Cardiac fibroblast (primary cell): ENCODE results near the gene FOXN1.

ENCODE experiments used
- DNase-seq, 2 donors: peaks; one replicate each; pipeline versions ENCODE4 v3.0.0 to v3.0.0-alpha.2; 2010; ENCODE audit warnings: low read depth in 2 of 2
- H3K4me3 ChIP-seq, 2 donors: replicated peaks in 1 of 2; 1 replicate in 1 of 2; 2 replicates in 1 of 2; pipeline ENCODE4 v1.5.1; 2011; ENCODE audit warnings: low read depth in 2 of 2, low read length in 2 of 2, mild to moderate bottlenecking in 2 of 2, moderate library complexity in 1 of 2
- TF ChIP-seq, protein P1 (sequence below): IDR thresholded peaks from one replicate; pipeline ENCODE4 v1.5.1; 2011; ENCODE audit warnings: low read depth, mild to moderate bottlenecking, low read length, inconsistent platforms

The FOXN1 gene

GRCh38 chr17:28495635-28496034 is 10.5 kb upstream of the FOXN1 start:
- H3K4me3 ChIP-seq: no peak overlapping the region
- no peak for DNase-seq
- TF ChIP-seq, protein P1, sequence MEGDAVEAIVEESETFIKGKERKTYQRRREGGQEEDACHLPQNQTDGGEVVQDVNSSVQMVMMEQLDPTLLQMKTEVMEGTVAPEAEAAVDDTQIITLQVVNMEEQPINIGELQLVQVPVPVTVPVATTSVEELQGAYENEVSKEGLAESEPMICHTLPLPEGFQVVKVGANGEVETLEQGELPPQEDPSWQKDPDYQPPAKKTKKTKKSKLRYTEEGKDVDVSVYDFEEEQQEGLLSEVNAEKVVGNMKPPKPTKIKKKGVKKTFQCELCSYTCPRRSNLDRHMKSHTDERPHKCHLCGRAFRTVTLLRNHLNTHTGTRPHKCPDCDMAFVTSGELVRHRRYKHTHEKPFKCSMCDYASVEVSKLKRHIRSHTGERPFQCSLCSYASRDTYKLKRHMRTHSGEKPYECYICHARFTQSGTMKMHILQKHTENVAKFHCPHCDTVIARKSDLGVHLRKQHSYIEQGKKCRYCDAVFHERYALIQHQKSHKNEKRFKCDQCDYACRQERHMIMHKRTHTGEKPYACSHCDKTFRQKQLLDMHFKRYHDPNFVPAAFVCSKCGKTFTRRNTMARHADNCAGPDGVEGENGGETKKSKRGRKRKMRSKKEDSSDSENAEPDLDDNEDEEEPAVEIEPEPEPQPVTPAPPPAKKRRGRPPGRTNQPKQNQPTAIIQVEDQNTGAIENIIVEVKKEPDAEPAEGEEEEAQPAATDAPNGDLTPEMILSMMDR: no peak

- DNase-seq: no peak
- TF ChIP-seq, protein P1: no peak
- no peak overlapping the region for H3K4me3 ChIP-seq
These were observed 8.2 kb upstream of the FOXN1 start for GRCh38 chr17:28497931-28498330.

DNA sequence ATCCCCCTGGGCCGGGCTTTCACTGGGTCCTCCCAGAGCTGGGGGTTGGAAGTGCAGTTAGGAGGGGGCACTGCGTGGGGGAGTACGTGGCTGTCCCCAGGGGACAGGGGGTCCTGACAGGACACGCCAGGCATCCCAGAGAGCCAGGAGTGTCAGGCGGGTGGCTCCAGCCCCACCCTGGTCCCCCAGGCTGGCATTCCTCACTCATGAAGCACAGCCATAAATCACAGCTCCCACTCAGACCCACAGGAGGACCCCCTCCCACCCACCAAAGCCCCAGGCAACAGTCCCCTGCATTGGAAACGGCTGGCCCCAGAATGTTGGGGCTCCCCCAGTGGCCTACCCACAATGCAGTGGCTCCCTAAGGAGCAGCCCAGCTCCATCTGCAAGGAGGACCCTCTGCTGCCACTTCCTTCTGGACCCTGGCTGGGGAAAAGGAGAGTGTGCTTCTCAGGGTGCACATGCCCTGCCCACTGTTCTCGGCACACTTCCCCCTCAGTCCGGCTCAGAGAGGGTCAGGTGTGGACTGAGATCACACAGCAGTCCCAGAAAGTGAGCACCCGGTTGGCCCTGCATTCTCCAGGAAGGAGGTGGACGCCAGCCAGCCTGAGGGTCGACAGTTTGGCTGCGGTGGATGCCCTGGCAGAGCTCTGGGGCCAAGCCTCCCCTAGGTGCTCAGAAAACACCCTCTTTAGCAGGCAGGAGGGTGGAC is 7.3 kb upstream of the FOXN1 start:
- no peak overlapping the region for H3K4me3 ChIP-seq
- no peak for DNase-seq
- TF ChIP-seq, protein P1: no peak

- TF ChIP-seq, protein P1: no peak
- no peak for DNase-seq
- no peak overlapping the region for H3K4me3 ChIP-seq
These were observed 6.8 kb upstream of the FOXN1 start for GRCh38 chr17:28499364-28499664.

DNA sequence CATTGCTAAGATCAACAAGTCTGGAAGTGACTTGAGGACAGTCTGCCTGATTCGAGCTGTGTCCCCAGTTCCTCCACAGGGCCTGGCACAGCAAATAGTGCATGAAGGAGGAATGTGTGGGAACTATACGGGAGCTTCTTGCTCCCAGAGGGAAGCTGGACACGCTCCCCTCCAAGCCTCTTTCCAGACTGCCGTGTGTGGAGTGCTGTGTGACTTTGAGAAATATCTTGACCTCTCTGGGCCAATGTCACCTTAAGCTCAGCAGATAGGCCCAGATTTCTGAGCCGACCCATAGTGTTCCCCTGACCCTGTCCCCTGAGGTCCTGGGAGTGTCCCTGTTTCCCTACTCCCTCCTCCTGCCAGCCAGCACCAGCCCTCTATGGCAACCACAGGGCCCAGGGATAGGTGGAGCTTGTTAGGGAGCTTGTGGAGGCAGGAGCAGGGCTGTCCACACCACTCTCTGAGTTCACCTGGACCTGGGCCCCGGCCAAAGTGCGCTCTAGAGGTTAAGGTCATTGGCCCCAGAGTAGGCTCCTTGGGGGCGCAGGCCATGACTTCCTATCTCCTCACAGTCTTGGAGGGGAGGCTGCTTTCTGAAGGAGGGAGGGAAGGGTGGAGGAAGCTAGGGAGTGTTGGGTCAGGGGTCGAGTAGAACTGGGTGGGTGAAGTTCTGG is 6.3 kb upstream of the FOXN1 start:
- TF ChIP-seq, protein P1: no peak
- no peak for DNase-seq
- H3K4me3 ChIP-seq: no peak overlapping the region

- no peak for DNase-seq
- TF ChIP-seq, protein P1: no peak
- no peak overlapping the region for H3K4me3 ChIP-seq
These were observed 5.3 kb upstream of the FOXN1 start for GRCh38 chr17:28500712-28501379.
